Measurements from ENCODE around the gene KRTAP4-8.
"Not testable (repeated sequence)": the region's sequence is repeated elsewhere in the genome, so short reads cannot be mapped to it uniquely, and the experiment has no call there.

KRTAP4-8 gene

DNA sequence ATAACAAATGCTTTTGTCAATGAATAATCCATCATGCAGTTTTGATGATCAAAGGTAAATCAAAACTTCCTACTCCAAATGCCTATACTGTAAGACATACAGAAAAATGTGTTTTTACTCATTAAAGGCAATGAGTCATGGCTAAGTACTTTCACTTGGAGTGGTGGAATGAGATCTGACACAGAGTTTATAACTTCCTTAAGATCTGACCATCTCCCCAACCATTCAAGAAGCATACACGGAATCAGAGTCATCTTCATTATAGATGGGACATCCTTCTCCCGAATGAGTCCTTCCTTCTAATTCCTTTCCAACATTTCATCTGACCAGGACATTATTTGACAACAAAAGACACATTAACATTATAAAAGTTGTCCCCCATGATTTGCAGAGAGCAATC lies 14.5 kb downstream of the KRTAP4-8 start:
- H3K4me3 ChIP-seq (ENCODE audit: low read length in 2 of 2); H3K27ac ChIP-seq (ENCODE audit: low read length); H3K36me3 ChIP-seq (ENCODE audit: control insufficient read depth in 2 of 2, insufficient read depth in 2 of 2, low read length in 2 of 2); H3K9ac ChIP-seq (ENCODE audit: low read length in 2 of 2); H3K27me3 ChIP-seq (ENCODE audit: control insufficient read depth in 1 of 2, insufficient read depth in 2 of 2, low read length in 2 of 2); H3K4me1 ChIP-seq (ENCODE audit: control insufficient read depth, insufficient read depth, low read length); H3K9me3 ChIP-seq (ENCODE audit: control insufficient read depth in 2 of 2, low read length in 2 of 2): not testable (repeated sequence)

DNA sequence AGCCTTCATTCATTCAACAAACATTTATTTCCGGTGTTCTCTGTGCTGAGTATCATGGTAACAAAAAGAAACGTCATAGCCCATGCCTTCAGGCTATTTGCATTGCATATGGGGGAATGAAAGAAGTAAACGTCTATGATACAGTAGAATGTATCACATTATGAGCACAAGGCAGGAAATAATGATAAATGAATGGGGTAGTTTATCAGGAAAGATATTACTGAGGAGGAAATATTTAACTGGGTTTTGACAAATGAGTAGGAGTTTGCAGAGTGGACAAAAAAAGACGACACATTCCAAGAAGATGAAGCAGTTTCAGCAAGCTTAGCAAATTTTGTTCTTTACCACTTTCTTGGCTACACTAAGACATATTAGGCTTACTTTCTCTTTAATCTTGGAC lies 15.3 kb downstream of the KRTAP4-8 start:
- Histone ChIP-seq H3K4me3 (ENCODE audit: low read length in 2 of 2) (no peak overlapping the region), H3K27me3 (ENCODE audit: control insufficient read depth in 1 of 2, insufficient read depth in 2 of 2, low read length in 2 of 2) (no peaks in the 10 kb centered on the region), H3K9me3 (ENCODE audit: control insufficient read depth in 2 of 2, low read length in 2 of 2) (no peaks in the 10 kb centered on the region), H3K27ac (ENCODE audit: low read length) (no peak overlapping the region), H3K4me1 (ENCODE audit: control insufficient read depth, insufficient read depth, low read length) (no peaks in the 10 kb centered on the region), H3K36me3 (ENCODE audit: control insufficient read depth in 2 of 2, insufficient read depth in 2 of 2, low read length in 2 of 2) (no peaks in the 10 kb centered on the region), H3K9ac (ENCODE audit: low read length in 2 of 2) (no peak overlapping the region)

DNA sequence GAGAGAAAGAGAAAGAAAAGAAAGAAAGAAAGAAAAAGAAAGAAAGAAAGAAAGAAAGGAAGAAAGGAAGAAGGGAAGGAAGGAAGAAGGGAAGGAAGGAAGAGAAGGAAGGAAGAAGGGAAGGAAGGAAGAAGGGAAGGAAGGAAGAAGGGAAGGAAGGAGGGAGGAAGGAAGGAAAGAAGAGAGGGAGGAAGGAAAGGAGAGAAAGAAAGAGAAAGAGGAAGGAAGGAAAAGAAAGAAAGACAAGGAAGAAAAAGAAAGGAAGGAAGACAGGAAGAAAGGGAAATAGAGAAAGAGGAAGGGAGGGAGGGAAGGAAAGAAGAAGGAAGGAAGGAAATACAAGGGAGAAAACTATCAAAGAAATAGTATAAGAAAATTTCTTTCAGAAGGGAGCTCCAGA lies 21.2 kb downstream of the KRTAP4-8 start:
- Histone ChIP-seq H3K9me3 (ENCODE audit: control insufficient read depth in 2 of 2, low read length in 2 of 2) (no peaks in the 10 kb centered on the region), H3K4me3 (ENCODE audit: low read length in 2 of 2) (no peak overlapping the region), H3K9ac (ENCODE audit: low read length in 2 of 2) (no peak overlapping the region), H3K27ac (ENCODE audit: low read length) (no peak overlapping the region), H3K36me3 (ENCODE audit: control insufficient read depth in 2 of 2, insufficient read depth in 2 of 2, low read length in 2 of 2) (no peaks in the 10 kb centered on the region), H3K4me1 (ENCODE audit: control insufficient read depth, insufficient read depth, low read length) (no peaks in the 10 kb centered on the region), H3K27me3 (ENCODE audit: control insufficient read depth in 1 of 2, insufficient read depth in 2 of 2, low read length in 2 of 2) (no peaks in the 10 kb centered on the region)

DNA sequence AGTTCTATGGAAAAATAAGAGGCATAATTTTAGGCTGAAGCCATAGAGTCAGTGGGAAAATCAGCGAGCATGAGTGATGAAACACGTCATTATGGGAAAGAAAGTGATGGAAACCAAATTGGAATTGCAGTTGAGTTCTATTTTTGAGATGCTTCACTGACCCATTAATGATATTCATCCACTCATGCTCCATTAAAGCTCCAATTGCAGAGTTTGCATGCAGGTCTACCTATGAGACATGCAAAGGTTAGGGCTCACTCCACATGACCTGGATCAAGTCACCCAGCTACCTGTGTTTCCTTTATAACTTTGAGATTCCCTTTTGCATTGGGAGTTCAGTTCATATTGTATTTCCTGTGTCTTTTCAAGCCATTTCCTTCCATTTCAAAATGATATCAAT lies 24.3 kb downstream of the KRTAP4-8 start:
- H3K4me3 ChIP-seq (ENCODE audit: low read length in 2 of 2), result no peak overlapping the region
- H3K36me3 ChIP-seq (ENCODE audit: control insufficient read depth in 2 of 2, insufficient read depth in 2 of 2, low read length in 2 of 2), result no peaks in the 10 kb centered on the region
- H3K9me3 ChIP-seq (ENCODE audit: control insufficient read depth in 2 of 2, low read length in 2 of 2), result no peaks in the 10 kb centered on the region
- no peaks in the 10 kb centered on the region for H3K27me3 ChIP-seq (ENCODE audit: control insufficient read depth in 1 of 2, insufficient read depth in 2 of 2, low read length in 2 of 2)
- no peak overlapping the region for H3K27ac ChIP-seq (ENCODE audit: low read length)
- H3K4me1 ChIP-seq (ENCODE audit: control insufficient read depth, insufficient read depth, low read length), result no peaks in the 10 kb centered on the region
- H3K9ac ChIP-seq (ENCODE audit: low read length in 2 of 2), result no peak overlapping the region

DNA sequence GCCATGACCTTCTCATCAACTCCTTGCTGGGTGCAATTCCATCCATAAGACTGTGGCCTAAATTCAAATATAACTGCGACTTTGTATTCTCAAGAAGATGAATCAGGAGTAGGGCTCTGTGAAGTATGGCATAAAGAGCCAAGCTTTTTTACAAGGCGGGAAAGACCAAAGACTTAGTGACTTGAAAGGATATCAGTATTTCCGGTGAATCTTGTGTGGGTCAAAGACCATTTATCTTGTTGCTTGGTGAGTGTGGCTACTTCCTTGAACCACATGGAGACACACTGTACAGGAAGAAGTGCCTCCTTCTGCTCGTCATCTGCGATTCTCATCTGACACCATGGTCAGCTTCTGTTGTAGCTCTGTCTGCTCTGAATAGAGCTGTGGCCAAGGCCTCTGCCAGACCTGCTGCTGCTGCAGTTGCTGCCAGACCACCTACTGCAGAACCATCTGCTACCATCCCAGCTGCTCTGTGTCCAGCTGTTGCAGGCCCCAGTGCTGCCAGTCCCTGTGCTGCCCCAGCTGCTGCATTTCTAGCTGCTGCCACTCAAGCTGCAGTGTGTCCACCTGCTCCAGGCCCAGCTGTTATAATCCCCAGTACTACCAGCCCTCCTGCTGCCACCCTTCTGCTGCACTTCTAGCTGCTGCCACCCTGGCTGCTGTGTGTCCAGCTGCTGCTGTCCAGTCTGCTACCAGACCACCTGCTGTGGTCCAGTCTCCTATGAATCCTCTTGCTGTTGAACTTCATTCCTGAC lies 26.2 kb downstream of the KRTAP4-8 start:
- Histone ChIP-seq H3K4me1 (ENCODE audit: control insufficient read depth, insufficient read depth, low read length) (no peaks in the 10 kb centered on the region), H3K9ac (ENCODE audit: low read length in 2 of 2) (no peak overlapping the region), H3K27me3 (ENCODE audit: control insufficient read depth in 1 of 2, insufficient read depth in 2 of 2, low read length in 2 of 2) (no peaks in the 10 kb centered on the region), H3K27ac (ENCODE audit: low read length) (no peak overlapping the region), H3K4me3 (ENCODE audit: low read length in 2 of 2) (no peak overlapping the region), H3K9me3 (ENCODE audit: control insufficient read depth in 2 of 2, low read length in 2 of 2) (no peaks in the 10 kb centered on the region), H3K36me3 (ENCODE audit: control insufficient read depth in 2 of 2, insufficient read depth in 2 of 2, low read length in 2 of 2) (no peaks in the 10 kb centered on the region)

DNA sequence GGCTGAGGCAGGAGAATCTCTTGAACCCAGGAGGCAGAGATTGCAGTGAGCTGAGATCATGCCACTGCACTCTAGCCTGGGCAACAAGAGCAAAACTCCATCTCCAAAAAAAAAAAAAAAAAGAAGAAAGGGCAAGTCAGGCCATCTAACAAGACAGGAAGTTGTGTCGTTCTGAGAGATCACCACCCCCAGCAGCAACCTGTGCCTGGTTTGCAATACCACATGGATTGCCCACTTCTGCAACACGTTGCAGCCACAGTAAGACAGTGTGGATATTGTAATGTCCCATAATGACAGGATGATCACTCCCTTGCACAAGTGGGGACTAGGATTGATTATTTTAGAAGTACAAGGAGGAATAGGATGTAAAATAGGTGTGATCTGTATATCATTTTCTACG lies 28.9 kb downstream of the KRTAP4-8 start:
- Histone ChIP-seq H3K4me3 (ENCODE audit: low read length in 2 of 2) (no peak overlapping the region), H3K27ac (ENCODE audit: low read length) (no peak overlapping the region), H3K4me1 (ENCODE audit: control insufficient read depth, insufficient read depth, low read length) (no peaks in the 10 kb centered on the region)

DNA sequence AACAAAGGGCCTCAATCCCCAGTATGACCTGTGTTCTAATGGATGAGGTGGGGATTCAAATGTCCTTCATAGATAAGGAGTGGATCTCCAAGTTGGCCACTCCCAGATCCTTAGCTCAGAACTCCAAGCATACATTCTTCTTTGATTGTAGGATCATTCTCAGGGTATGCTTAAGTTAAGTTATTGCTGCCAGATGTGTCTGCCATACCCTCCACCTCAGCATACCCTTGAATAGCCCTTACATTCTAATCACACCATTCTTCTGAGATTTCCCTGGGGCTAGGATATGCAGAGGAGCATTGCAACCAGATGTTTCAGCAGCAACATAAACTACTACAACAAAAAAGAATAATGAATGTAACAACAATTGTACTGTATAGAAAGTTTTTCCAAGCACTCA lies 30.7 kb downstream of the KRTAP4-8 start:
- Histone ChIP-seq H3K9ac (ENCODE audit: low read length in 2 of 2) (no peak overlapping the region), H3K36me3 (ENCODE audit: control insufficient read depth in 2 of 2, insufficient read depth in 2 of 2, low read length in 2 of 2) (no peaks in the 10 kb centered on the region), H3K4me3 (ENCODE audit: low read length in 2 of 2) (no peak overlapping the region), H3K9me3 (ENCODE audit: control insufficient read depth in 2 of 2, low read length in 2 of 2) (no peaks in the 10 kb centered on the region), H3K4me1 (ENCODE audit: control insufficient read depth, insufficient read depth, low read length) (no peaks in the 10 kb centered on the region), H3K27me3 (ENCODE audit: control insufficient read depth in 1 of 2, insufficient read depth in 2 of 2, low read length in 2 of 2) (no peaks in the 10 kb centered on the region), H3K27ac (ENCODE audit: low read length) (no peak overlapping the region)

More for the DNA sequence above, 28.9 kb downstream of the KRTAP4-8 start:
- Histone ChIP-seq H3K36me3 (ENCODE audit: control insufficient read depth in 2 of 2, insufficient read depth in 2 of 2, low read length in 2 of 2) (no peaks in the 10 kb centered on the region), H3K9ac (ENCODE audit: low read length in 2 of 2) (no peak overlapping the region), H3K27me3 (ENCODE audit: control insufficient read depth in 1 of 2, insufficient read depth in 2 of 2, low read length in 2 of 2) (no peaks in the 10 kb centered on the region), H3K9me3 (ENCODE audit: control insufficient read depth in 2 of 2, low read length in 2 of 2) (no peaks in the 10 kb centered on the region)

DNA sequence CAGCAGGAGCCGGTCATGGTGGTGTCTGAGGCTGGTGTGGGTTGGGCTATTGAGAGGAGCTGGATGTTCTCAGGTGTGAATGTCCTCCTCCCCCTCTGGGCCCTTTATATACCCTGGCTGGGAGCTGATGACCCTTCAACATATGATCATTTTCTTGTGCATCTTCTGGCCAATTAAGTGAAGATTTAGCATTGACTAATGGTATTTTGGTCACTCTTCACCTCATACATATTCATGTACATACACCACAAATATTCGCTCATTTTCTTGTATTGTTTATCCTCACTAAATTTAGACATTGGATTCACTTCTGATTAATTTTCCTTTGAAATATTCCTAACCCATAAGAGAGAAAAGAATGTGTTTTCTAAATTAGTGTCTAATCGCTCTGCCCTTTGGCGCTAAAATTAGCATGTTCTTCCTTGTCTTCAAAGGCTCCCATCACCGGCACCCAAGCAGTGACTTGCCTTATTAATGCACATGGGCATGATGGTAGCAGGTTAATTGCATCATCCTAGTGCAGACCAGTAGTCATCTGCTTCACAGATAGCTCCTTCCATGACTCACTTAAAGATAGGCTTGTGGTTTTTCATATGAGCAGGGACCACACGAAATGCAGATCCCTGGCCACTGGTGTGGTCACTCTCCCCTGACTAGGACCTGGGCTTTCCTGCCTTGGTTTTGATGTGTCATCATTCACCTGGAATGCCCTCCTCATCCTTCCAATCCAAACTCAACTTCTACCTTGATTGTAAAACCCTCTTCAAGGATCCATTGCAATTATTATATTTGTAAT lies 31.9 kb downstream of the KRTAP4-8 start, which contains the start of gene KRTAP2-4:
Gene KRTAP2-4 (minus strand): TSS at position 51 of the 796 bp plus-strand sequence. CDS start 34 bp downstream, at position 17.
- Histone ChIP-seq H3K9me3 (ENCODE audit: control insufficient read depth in 2 of 2, low read length in 2 of 2) (no peaks in the 10 kb centered on the region), H3K4me3 (ENCODE audit: low read length in 2 of 2) (no peak within 1 kb of the TSS), H3K27me3 (ENCODE audit: control insufficient read depth in 1 of 2, insufficient read depth in 2 of 2, low read length in 2 of 2) (no peaks in the 10 kb centered on the region), H3K36me3 (ENCODE audit: control insufficient read depth in 2 of 2, insufficient read depth in 2 of 2, low read length in 2 of 2) (no peaks in the 10 kb centered on the region), H3K27ac (ENCODE audit: low read length) (no peak within 1 kb of the TSS), H3K4me1 (ENCODE audit: control insufficient read depth, insufficient read depth, low read length) (no peaks in the 10 kb centered on the region), H3K9ac (ENCODE audit: low read length in 2 of 2) (no peak within 1 kb of the TSS)

DNA sequence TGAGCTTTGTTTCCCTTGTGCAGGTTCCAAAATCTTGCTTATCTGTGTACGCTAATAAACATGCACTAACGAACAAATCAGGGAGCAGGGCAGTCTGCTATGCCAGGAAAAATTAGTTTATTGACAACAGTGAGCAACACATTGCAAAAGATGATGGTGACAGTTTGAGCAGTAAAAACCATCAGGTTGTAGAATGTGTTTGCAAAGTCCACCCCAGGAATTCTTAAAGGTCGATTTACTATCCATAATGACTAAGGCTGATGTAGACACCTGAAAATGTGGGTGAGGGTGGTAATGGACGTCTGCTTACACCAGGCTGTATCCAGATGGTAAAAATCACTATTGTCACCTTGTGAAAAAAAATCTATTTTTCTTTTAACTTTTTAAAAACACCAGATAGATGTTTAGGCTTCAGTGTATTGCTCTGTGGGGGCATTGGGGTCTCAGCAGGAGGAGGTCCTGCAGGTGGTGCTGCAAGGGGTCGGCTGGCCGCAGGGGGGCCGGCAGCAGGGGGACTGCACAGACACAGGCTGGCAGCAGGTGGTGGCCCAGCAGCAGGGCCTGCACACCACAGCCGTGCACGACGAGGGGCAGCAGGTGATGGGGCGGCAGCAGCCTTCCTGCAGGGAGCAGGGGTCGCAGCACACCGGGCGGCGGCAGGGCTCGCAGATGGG lies 32.8 kb downstream of the KRTAP4-8 start:
- not testable (repeated sequence) for H3K4me3 ChIP-seq (ENCODE audit: low read length in 2 of 2); H3K4me1 ChIP-seq (ENCODE audit: control insufficient read depth, insufficient read depth, low read length); H3K27ac ChIP-seq (ENCODE audit: low read length); H3K9ac ChIP-seq (ENCODE audit: low read length in 2 of 2); H3K27me3 ChIP-seq (ENCODE audit: control insufficient read depth in 1 of 2, insufficient read depth in 2 of 2, low read length in 2 of 2); H3K9me3 ChIP-seq (ENCODE audit: control insufficient read depth in 2 of 2, low read length in 2 of 2); H3K36me3 ChIP-seq (ENCODE audit: control insufficient read depth in 2 of 2, insufficient read depth in 2 of 2, low read length in 2 of 2)

DNA sequence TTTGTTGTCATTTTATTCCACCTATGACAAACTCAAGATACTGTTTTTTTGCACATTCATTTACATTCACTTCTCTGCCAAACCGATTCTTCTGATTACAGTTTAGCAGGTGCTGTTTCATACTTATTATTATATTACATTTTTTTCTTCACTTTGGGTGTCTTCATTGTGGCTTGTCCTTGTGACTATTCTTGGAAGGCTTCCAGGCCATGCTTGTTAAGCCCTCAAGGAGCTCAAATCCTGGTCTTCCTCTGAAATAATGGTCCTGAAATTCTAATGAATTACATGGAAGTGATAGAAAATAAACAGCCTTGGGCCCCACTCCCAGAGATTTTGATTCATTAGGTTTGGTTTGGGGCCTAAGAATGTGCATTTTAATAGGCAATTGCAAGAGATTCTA lies 33.6 kb downstream of the KRTAP4-8 start:
- H3K36me3 ChIP-seq (ENCODE audit: control insufficient read depth in 2 of 2, insufficient read depth in 2 of 2, low read length in 2 of 2), result no peaks in the 10 kb centered on the region
- H3K27ac ChIP-seq (ENCODE audit: low read length), result no peak overlapping the region
- no peak overlapping the region for H3K9ac ChIP-seq (ENCODE audit: low read length in 2 of 2)
- no peaks in the 10 kb centered on the region for H3K9me3 ChIP-seq (ENCODE audit: control insufficient read depth in 2 of 2, low read length in 2 of 2)
- no peaks in the 10 kb centered on the region for H3K27me3 ChIP-seq (ENCODE audit: control insufficient read depth in 1 of 2, insufficient read depth in 2 of 2, low read length in 2 of 2)
- no peaks in the 10 kb centered on the region for H3K4me1 ChIP-seq (ENCODE audit: control insufficient read depth, insufficient read depth, low read length)
- no peak overlapping the region for H3K4me3 ChIP-seq (ENCODE audit: low read length in 2 of 2)

Data from stomach smooth muscle (tissue), 2 donors.